Rectal smooth muscle tissue (tissue), 1 donor: ENCODE measurements around the gene AP3M1.
"Not testable (repeated sequence)": the region's sequence is repeated elsewhere in the genome, so short reads cannot be mapped to it uniquely, and the experiment has no call there.

Source experiments
- H3K27ac ChIP-seq: one replicate; pipeline ENCODE4 v1.7.0; 2013; ENCODE audit warnings: low read depth, low read length, inconsistent platforms
- H3K27me3 ChIP-seq: one replicate; pipeline ENCODE4 v1.7.0; 2013; ENCODE audit warnings: low read length; ENCODE audit not compliant: control insufficient read depth, insufficient read depth
- H3K36me3 ChIP-seq: one replicate; pipeline ENCODE4 v1.7.0; 2013; ENCODE audit warnings: low read length; ENCODE audit not compliant: control insufficient read depth, insufficient read depth
- H3K4me1 ChIP-seq: one replicate; pipeline ENCODE4 v1.7.0; 2013; ENCODE audit warnings: low read length; ENCODE audit not compliant: control insufficient read depth, insufficient read depth
- H3K4me3 ChIP-seq: one replicate; pipeline ENCODE4 v1.7.0; 2013; ENCODE audit warnings: low read length
- H3K9ac ChIP-seq: one replicate; pipeline ENCODE4 v1.7.0; 2013; ENCODE audit warnings: low read length

AP3M1 gene, protein sequence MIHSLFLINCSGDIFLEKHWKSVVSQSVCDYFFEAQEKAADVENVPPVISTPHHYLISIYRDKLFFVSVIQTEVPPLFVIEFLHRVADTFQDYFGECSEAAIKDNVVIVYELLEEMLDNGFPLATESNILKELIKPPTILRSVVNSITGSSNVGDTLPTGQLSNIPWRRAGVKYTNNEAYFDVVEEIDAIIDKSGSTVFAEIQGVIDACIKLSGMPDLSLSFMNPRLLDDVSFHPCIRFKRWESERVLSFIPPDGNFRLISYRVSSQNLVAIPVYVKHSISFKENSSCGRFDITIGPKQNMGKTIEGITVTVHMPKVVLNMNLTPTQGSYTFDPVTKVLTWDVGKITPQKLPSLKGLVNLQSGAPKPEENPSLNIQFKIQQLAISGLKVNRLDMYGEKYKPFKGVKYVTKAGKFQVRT

DNA sequence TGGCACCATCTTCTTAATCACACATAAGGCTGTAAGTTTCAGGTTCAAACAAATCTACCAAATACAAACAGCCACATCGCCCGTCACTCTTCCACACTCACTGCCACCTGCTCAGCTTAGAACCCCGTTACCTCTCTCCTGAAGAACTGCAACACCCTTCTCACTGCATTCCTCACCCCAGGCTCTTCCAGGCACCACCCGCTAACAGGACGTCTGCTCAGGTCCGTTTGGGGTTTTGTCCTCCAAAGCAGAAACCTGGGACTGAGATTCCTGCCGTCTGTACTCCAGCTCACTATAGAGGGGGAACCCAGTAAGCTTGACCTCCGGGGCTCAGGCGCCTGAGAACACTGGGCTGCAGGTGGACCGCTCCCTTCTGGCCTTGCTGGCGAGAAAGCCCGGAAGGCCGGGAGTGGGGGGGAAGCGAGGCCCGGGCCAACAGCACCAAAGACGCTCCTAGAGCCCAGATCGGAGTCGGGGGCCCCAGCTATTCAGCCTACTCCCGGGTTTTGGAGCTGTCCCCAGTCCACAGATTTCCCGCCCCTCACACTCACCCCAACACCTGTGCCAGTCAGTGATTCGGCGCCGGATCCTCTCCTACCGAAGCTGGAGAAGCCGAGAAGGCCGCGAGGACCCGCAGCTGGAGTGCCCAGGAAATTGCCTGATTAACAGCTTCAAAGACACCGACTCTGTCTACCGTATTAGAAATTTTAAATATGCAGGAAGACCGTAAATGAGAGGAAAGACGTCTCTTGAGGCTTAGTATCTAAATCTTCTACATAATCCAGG, at the start of gene AP3M1:
Gene AP3M1, minus strand, starts transcription at position 625 of the 786 bp plus-strand sequence. CDS start 12,449 bp downstream, outside the sequence.
- Histone ChIP-seq H3K36me3 (no peaks in the 10 kb centered on the region), H3K27ac (peak within 1 kb of the TSS; percentile 84), H3K4me1 (peaks cover 25% of the 10 kb centered on the region), H3K4me3 (peak within 1 kb of the TSS; percentile 96), H3K9ac (peak within 1 kb of the TSS; percentile 89), H3K27me3 (no peaks in the 10 kb centered on the region)

DNA sequence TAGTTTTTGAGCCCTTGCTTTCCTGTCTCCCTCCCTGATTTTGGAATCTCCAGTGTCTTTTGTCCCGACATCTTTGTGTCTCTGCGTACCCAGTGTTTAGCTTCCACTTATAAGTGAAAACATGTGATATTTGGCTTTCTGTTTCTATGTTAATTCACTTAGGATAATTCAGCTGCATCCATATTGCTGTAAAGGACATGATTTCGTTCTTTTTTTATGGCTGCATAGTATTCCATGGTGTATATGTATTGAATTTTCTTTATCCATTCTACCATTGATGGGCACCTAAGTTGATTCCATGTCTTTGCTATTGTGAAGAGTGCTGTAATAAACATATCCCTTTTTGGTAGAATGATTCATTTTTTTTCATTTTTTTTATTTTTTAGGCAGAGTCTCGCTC, 48.7 kb upstream of the AP3M1 start:
- no peak overlapping the region for H3K9ac ChIP-seq
- no peaks in the 10 kb centered on the region for H3K36me3 ChIP-seq
- no peaks in the 10 kb centered on the region for H3K27me3 ChIP-seq
- no peak overlapping the region for H3K27ac ChIP-seq
- no peaks in the 10 kb centered on the region for H3K4me1 ChIP-seq
- no peak overlapping the region for H3K4me3 ChIP-seq

DNA sequence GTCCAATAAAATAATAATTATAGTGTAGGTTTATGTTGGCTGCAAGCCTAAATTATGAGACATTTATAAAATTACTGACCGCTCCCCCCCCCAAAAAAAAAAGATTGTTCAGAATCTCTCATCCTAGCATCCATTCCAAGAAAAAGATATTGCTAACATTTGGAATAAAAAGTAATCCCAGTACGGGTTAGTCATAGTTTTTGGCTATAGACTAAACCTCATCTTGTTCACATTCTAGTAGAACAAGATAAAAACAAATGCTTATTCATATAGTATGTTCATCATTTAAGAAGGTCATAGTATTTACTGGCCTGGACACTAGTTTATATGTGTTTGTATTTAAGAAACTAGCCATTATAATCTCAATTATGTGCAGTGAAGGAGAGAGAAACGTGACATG, 44.4 kb upstream of the AP3M1 start:
- Histone ChIP-seq H3K9ac (no peak overlapping the region), H3K27me3 (no peaks in the 10 kb centered on the region), H3K4me1 (peaks cover 3% of the 10 kb centered on the region), H3K36me3 (no peaks in the 10 kb centered on the region), H3K27ac (no peak overlapping the region), H3K4me3 (no peak overlapping the region)

DNA sequence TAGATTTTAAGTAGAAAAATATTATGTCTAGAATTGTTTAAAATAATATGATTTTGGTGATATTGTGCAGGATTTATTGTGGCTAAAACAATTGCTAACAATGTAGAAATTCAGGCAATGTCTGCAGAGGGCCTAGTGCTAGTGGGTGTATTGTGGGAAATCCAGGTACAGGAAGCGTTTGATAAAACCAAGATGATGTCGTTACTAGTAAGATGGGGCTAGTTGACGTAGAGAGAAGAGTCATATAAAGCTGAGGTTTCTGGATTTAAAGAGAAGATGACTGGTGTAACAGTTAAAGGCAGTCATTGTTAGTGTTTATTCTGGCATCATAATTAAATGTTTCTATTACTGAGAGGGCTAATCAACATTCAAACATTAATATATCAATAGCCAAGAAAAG, 43.9 kb upstream of the AP3M1 start:
- no peak overlapping the region for H3K9ac ChIP-seq
- no peaks in the 10 kb centered on the region for H3K36me3 ChIP-seq
- no peaks in the 10 kb centered on the region for H3K27me3 ChIP-seq
- H3K4me3 ChIP-seq, result no peak overlapping the region
- no peak overlapping the region for H3K27ac ChIP-seq
- peaks cover 3% of the 10 kb centered on the region for H3K4me1 ChIP-seq

DNA sequence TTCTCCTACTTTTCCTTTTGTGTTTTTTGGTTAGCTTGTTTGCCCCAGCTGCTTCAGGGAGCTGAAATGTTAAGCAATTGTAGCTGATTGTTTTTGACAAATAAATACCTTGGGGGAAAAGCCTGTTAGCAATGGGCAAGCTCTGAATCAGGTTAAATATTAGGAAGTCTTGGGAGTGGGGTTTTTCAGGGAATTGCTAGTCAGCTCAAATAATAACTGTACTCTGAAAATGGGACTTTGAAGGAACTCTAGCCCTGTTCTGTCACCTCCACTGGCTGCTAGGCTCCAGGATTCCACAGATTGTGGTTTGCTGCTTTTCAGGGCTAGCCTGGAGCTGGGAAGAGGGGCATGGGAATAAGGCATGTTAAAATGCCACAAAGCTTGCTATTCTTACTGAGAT, 39.9 kb upstream of the AP3M1 start:
- Histone ChIP-seq H3K4me1 (peaks cover 3% of the 10 kb centered on the region), H3K27me3 (no peaks in the 10 kb centered on the region), H3K4me3 (no peak overlapping the region), H3K36me3 (no peaks in the 10 kb centered on the region), H3K9ac (no peak overlapping the region), H3K27ac (peak overlapping the region; percentile 27)

DNA sequence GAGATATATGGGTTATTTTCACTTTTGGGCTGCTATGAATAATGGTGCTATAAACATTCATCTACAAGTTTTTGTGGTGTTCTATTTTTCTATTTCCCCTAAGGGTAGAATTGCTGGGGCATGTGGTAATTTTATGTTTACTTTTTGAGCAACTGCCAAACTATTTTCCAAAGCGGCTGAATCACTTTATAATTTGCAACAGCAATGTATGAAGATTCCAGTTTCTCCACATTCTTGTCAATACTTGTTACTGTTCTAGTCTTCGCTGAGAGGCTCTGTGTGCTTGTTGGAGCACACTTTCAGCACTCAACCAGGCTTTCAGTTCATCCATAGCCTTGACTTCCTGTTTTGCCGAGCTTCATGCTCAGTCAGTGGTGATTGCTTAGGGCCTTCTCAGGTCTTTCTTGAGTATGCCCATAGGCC, 39.4 kb upstream of the AP3M1 start:
- no peaks in the 10 kb centered on the region for H3K36me3 ChIP-seq
- H3K27ac ChIP-seq, result peak overlapping the region; percentile 27
- H3K4me3 ChIP-seq, result no peak overlapping the region
- H3K9ac ChIP-seq, result no peak overlapping the region
- H3K4me1 ChIP-seq, result peaks cover 3% of the 10 kb centered on the region
- no peaks in the 10 kb centered on the region for H3K27me3 ChIP-seq

DNA sequence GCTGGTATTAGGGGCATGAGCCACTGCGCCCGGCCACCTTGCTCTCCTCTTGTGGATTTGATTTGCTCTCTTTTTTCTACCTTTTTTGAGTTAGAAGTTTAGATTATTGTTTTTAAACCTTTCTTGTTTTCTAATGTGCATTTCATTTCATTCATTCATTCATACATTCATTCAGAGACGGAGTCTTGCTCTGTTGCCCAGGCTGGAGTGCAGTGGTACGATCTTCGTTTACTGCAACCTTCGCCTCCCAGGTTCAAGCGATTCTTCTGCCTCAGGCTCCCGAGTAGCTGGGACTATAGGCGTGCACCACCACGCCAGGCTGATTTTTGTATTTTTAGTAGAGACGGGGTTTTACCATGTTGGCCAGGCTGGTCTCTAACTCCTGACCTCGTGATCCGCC, 38.0 kb upstream of the AP3M1 start:
- H3K4me1 ChIP-seq, H3K9ac ChIP-seq, H3K27ac ChIP-seq, H3K36me3 ChIP-seq, H3K4me3 ChIP-seq, H3K27me3 ChIP-seq: not testable (repeated sequence)

DNA sequence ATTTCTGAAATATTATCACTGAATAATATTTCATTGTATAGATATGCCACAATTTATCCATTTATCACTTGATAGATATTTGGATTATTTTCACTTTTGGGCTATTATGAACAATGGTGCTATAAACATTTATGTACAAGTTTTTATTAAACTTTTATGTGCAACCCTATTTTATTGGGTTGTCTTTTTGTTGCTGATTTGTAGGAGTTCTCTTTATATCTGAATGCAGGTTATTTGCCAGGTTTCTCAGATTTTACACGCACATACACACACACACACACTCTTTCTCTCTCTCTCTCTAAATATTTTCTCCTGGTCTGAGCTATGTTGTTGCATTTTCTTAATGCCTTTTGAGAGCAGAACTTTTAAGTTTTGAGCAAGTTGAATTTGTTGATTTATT, 36.6 kb upstream of the AP3M1 start:
- Histone ChIP-seq H3K27me3 (no peaks in the 10 kb centered on the region), H3K27ac (no peak overlapping the region), H3K4me3 (no peak overlapping the region), H3K4me1 (peaks cover 3% of the 10 kb centered on the region), H3K36me3 (no peaks in the 10 kb centered on the region), H3K9ac (no peak overlapping the region)

DNA sequence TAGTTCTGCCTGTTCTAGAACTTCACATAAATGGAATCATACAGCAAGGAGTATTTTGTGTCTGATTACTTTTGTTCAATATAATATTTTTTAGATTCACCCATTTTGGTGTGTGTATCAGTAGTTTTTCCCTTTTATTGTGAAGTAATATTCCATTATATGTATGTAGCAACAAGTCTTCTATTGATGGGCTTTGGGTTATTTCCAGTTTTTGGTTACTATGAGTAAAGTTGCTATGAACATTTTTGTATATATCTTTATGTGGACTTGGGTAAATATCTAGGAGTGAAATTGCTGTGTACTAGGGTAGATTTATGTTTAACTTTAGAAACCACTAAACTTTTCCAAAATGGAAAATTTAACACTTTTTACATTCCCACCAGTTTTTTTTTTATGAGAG, 36.0 kb upstream of the AP3M1 start:
- no peak overlapping the region for H3K9ac ChIP-seq
- no peak overlapping the region for H3K4me3 ChIP-seq
- no peaks in the 10 kb centered on the region for H3K27me3 ChIP-seq
- H3K4me1 ChIP-seq, result peaks cover 3% of the 10 kb centered on the region
- H3K27ac ChIP-seq, result no peak overlapping the region
- H3K36me3 ChIP-seq, result no peaks in the 10 kb centered on the region

DNA sequence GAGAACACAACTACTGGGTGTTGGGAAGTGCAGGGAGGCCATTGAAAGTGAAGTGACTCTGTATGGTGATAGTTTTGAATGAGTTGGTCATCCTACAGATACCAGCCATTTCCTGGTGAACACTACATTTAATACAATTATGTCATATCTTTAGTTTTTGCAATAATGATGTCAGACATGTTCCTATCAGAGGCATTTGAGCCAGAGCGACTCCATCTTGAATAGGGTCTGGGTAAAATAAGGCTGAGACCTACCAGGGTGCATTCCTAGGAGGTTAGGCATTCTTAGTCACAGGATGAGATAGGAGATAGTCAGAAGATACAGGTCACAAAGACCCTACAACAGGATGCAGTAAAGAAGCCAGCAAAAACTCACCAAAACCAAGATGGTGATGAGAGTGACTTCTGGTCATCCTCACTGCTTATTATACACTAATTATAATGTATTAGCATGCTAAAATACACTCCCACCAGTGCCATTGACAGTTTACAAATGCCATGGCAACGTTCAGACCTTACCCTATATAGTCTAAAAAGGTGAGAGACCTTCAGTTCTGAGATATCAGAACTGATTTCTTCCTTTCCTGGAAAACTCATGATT, 28.6 kb upstream of the AP3M1 start:
- peaks cover 3% of the 10 kb centered on the region for H3K4me1 ChIP-seq
- no peak overlapping the region for H3K27ac ChIP-seq
- no peak overlapping the region for H3K9ac ChIP-seq
- H3K27me3 ChIP-seq, result no peaks in the 10 kb centered on the region
- H3K4me3 ChIP-seq, result no peak overlapping the region
- H3K36me3 ChIP-seq, result no peaks in the 10 kb centered on the region

DNA sequence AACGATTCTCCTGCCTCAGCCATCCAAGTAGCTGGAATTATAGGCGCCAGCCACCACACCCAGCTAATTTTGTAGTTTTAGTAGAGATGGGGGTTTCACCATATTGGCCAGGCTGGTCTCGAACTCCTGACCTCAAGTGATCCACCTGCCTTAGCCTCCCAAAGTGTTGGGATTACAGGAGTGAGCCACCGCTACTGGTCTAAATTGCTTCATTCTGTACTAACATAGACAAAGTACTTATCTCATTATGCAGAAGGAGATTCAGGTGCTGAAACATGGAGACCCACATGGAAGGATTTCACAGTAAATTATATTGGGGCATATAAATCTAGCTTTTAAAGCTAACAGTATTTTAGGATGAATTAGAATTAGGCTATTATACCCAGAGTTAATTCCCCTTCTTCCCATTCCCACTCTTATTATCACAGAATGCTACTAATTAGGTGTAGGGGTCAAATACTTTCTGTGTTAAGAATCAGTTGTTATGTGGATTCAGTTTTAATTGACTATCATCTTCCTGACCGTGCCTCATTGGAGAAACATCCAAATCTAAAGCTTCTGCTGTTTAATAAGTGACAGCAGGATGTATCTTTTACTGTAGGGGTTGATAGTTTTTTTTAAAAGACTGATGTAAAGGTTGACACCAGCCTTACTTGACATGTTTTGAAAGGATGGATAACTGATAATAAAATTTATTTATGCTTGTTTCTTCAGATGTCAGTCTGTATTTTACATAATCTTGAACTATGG, 27.6 kb upstream of the AP3M1 start:
- Histone ChIP-seq H3K27ac (no peak overlapping the region), H3K36me3 (no peaks in the 10 kb centered on the region), H3K9ac (no peak overlapping the region), H3K4me3 (no peak overlapping the region), H3K4me1 (peaks cover 3% of the 10 kb centered on the region), H3K27me3 (no peaks in the 10 kb centered on the region)

DNA sequence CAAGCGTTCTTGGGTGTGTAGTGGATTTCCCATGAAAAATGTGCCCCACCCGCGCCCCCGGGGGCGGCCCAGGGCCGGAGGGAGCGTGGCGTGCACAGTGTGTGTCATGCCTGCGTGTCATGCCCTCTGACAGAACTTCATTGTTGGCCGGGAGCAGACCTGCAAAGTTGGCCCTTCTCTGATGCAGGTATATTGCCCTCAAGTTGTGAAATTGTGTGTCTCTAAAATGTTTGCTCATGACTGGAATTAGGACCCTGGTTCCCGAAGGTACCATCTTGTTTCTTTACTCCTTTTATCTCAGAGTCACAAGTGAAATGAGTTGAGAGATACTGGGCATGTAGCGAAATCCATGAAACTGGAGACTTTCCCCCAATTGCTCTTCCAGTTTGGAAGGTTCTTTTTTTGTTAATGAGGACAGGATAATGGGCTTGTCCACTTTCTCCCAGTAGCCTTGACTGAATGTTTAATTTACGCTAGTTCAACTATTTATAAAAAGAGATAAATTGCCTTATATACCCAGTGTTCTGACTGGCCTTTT, 26.6 kb upstream of the AP3M1 start:
- H3K4me3 ChIP-seq, result peak overlapping the region; percentile 96
- H3K9ac ChIP-seq, result peak overlapping the region; percentile 86
- no peaks in the 10 kb centered on the region for H3K36me3 ChIP-seq
- H3K4me1 ChIP-seq, result peaks cover 3% of the 10 kb centered on the region
- H3K27ac ChIP-seq, result peak overlapping the region; percentile 82
- H3K27me3 ChIP-seq, result no peaks in the 10 kb centered on the region
